MM.1S (cell line): ENCODE measurements around the gene CHRM4.

Experiments used
- EZH2 ChIP-seq: fragments of 300-600 bp; sonication (generic); optimal IDR thresholded peaks from 2 replicates; pipeline ENCODE3; 2017; ENCODE audit warnings: low read depth, mild to moderate bottlenecking, antibody characterized with exemption, low read length, mixed read lengths
- EZH2phosphoT487 ChIP-seq: fragments of 300-600 bp; sonication (generic); IDR thresholded peaks from 2 replicates; pipeline ENCODE4 v1.6.1; 2018; ENCODE audit warnings: antibody characterized with exemption, low read length
- TF ChIP-seq, protein P1 (sequence below): fragments of 300-600 bp; sonication (generic); IDR thresholded peaks from 2 replicates; pipeline ENCODE4 v1.5.1; 2016; ENCODE audit warnings: antibody characterized with exemption, low read length, mixed read lengths

DNA sequence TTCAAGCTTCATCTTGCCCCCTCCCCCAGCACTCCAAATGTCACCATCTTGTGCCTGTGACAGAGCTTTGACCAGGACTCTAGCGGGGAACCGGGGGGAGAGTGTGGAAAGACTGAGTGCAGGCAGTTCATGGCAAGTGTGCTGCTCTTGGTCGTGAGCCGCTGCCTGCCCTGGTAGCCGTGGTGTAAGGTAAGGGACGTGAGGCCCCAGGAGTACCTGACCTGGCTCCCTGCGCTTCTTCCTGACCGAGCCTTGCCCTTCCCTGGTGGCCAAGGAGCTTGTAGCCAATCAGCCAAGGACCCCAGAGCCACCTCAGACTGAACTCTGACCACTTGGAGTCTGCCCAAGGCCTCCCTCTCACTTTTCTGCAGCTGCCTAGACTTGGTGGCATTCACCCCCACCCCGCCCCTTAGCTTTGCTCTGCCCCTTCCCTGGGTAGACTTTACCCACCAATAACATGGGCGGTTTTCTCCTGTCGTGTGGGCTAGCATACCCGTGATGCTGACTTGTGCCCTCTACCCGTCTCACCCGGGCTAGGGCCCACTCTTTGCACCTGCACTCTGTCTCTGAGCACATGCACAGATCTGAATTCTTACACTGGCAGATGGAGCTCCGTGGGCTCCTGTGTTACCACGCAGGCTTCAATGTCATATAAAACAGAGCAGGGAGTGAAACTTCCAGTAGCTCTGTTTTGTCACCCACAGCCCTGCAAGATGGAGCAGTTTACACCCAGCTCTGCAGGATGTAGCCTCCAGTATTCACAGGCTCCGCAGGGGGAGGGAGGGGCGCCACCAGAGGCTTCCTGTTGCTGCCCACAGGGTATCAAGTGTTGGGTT is 42.8 kb downstream of the CHRM4 start:
- TF ChIP-seq, protein P1, sequence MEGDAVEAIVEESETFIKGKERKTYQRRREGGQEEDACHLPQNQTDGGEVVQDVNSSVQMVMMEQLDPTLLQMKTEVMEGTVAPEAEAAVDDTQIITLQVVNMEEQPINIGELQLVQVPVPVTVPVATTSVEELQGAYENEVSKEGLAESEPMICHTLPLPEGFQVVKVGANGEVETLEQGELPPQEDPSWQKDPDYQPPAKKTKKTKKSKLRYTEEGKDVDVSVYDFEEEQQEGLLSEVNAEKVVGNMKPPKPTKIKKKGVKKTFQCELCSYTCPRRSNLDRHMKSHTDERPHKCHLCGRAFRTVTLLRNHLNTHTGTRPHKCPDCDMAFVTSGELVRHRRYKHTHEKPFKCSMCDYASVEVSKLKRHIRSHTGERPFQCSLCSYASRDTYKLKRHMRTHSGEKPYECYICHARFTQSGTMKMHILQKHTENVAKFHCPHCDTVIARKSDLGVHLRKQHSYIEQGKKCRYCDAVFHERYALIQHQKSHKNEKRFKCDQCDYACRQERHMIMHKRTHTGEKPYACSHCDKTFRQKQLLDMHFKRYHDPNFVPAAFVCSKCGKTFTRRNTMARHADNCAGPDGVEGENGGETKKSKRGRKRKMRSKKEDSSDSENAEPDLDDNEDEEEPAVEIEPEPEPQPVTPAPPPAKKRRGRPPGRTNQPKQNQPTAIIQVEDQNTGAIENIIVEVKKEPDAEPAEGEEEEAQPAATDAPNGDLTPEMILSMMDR: no peak
- no peak for TF ChIP-seq EZH2phosphoT487
- no peak for TF ChIP-seq EZH2
